ENCODE data around the gene TCAIM. TPM values are rescaled to one million over a fixed set of nuclear protein-coding genes. Genes with fewer than 3 reads are reported as not detected.

The TCAIM gene, protein sequence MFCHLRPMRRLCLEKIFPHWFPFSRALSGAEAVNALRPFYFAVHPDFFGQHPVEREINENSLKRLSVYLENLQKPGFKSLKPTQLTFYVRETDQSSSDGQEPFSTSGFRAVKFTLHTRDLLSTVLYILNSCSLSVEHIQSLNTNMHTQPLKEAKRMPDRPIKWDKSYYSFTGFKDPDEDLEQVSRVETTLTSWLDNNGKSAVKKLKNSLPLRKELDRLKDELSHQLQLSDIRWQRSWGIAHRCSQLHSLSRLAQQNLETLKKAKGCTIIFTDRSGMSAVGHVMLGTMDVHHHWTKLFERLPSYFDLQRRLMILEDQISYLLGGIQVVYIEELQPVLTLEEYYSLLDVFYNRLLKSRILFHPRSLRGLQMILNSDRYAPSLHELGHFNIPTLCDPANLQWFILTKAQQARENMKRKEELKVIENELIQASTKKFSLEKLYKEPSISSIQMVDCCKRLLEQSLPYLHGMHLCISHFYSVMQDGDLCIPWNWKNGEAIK
- total RNA-seq (2022; extraction: Qiagen RNA extraction; ENCODE audit: low read depth), result 7.0 to 9.2 TPM (median 8.2 TPM) in 5 replicates

DNA sequence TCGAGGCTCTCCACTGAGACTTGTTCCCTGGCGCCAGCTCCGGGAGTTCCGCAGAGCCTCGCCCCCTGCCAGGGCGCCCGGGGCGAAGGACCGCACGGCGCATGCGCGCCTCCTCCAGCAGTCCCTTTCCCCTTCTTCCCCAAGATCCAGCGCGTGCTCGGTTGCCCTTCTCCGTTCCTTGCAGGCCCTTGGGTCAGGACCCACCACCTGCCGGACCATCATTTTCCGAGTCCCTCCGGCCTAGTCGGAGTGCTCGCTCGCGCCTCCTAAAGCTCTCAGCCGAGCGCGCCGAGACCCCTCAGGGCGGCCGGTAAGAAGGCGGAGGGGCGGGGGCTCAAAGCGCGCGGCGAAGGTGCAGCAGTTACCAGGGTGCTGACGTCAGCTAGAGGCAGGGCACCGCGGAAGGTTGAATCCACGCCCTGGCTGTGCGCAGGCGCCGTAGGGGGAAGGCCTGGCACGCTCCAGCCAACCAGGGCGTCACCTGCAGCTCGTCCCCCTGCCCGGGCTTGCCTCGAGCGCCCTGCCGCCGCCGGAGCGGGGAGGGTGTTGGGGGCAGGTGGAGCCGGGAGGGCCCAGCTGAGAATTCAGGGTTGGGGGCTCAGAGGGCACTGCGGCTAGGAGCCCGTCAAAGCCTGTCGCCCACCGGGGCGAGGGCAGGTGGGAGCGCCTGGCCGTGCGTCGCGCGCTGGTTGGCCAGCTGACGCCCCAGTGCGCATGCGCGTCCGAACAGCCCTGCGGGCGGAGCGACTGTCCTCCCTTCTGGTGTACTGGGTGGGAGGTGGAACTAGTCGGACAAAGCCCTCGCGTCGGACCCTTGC, at the start of gene TCAIM:
Gene TCAIM, plus strand, starts transcription at position 757 of the 818 bp plus-strand sequence. CDS start 16,017 bp downstream, outside the sequence.

Other genes with a start within 250 kb of the TCAIM start
- gene TOPAZ1, start 96.9 kb upstream of the TCAIM start, total RNA-seq (2022; extraction: Qiagen RNA extraction; ENCODE audit: low read depth), result not detected in 5 replicates
- gene ZNF445, start 138.9 kb downstream of the TCAIM start, total RNA-seq (2022; extraction: Qiagen RNA extraction; ENCODE audit: low read depth), result 2.5 to 3.6 TPM (median 3.2 TPM) in 5 replicates
- not detected in 5 replicates for gene ZKSCAN7, start 216.4 kb downstream of the TCAIM start, total RNA-seq (2022; extraction: Qiagen RNA extraction; ENCODE audit: low read depth)
- not detected in 5 replicates for gene ZNF660, start 246.2 kb downstream of the TCAIM start, total RNA-seq (2022; extraction: Qiagen RNA extraction; ENCODE audit: low read depth)